ENCODE data around the gene GPC2. TPM values are rescaled to one million over a fixed set of nuclear protein-coding genes. Genes with fewer than 3 reads are reported as not detected.

The GPC2 gene
- total RNA-seq, 1 experiment from 2014 or later: 45.2 TPM

GRCh38 chr7:100126931-100127865, 50.0 kb downstream of the GPC2 start, which contains the start of gene MBLAC1:
TSS of gene MBLAC1 (plus strand) at chr7:100126967. CDS start at chr7:100127396, 429 bp downstream.
- no peaks in the 10 kb centered on the region for H3K9me3 Mint-ChIP-seq
- WGBS (ENCODE audit: extremely low coverage, insufficient read length, low lambda C conversion rate): no CpG with 5 or more reads among the region's 85 CpGs
- peaks cover 6 to 15% of the 10 kb centered on the region in 2 experiments for H3K4me1 Mint-ChIP-seq
- Histone ChIP-seq H3K23ac (ENCODE audit: insufficient read length, low read depth, low read length) (no peak within 1 kb of the TSS), H3K56ac (ENCODE audit: insufficient read length, low read depth, low read length) (peak within 1 kb of the TSS; percentile 55), H3K4me2 (ENCODE audit: insufficient read depth, insufficient read length, low read length) (peak within 1 kb of the TSS; percentile 92), H3K79me2 (ENCODE audit: insufficient read depth, low read length) (no peaks in the 10 kb centered on the region), H3T11ph (ENCODE audit: low read length) (no peak within 1 kb of the TSS), H3K4ac (ENCODE audit: low read depth, low read length) (no peak within 1 kb of the TSS), H3K9me3 (ENCODE audit: control insufficient read depth, low read depth, low read length) (no peaks in the 10 kb centered on the region), H2BK20ac (ENCODE audit: low read depth, low read length, poor library complexity, severe bottlenecking) (no peak within 1 kb of the TSS), H3K18ac (ENCODE audit: insufficient read length, low read depth, low read length) (peak within 1 kb of the TSS; percentile 96), H3K27ac (ENCODE audit: insufficient read length, low read depth, low read length) (peak within 1 kb of the TSS; percentile 86), H3K14ac (ENCODE audit: insufficient read depth, low read length) (peak within 1 kb of the TSS; percentile 92; the same call in 1 of the 2 replicates), H2BK5ac (ENCODE audit: insufficient read length, low read length) (peak within 1 kb of the TSS; percentile 77), H3K4me1 (ENCODE audit: insufficient read depth, low read length) (no peaks in the 10 kb centered on the region; the same call in 1 of the 2 replicates), H4K20me1 (ENCODE audit: control insufficient read depth, insufficient read depth, insufficient read length) (no peaks in the 10 kb centered on the region), H2BK120ac (ENCODE audit: low read depth, low read length, poor library complexity, severe bottlenecking) (no peak within 1 kb of the TSS), H3K27me3 (ENCODE audit: insufficient read depth, low read length) (no peaks in the 10 kb centered on the region; the same call in 1 of the 2 replicates), H2BK15ac (ENCODE audit: low read depth, low read length) (no peak within 1 kb of the TSS), H4K8ac (replicated peaks; ENCODE audit: insufficient read length, low read depth, low read length) (peak within 1 kb of the TSS; percentile 19), H3K9ac (ENCODE audit: extremely low read depth, insufficient read length, low read length) (peak within 1 kb of the TSS; percentile 95), H3K23me2 (ENCODE audit: insufficient read length, low read depth, low read length, poor library complexity, severe bottlenecking) (peaks cover 15% of the 10 kb centered on the region), H2AFZ (ENCODE audit: low read length) (no peak within 1 kb of the TSS), H2AK5ac (ENCODE audit: insufficient read length, low read length) (no peak within 1 kb of the TSS), H4K91ac (ENCODE audit: insufficient read length, low read depth, low read length) (no peak within 1 kb of the TSS), H3K79me1 (ENCODE audit: insufficient read depth, low read depth, low read length, poor library complexity, severe bottlenecking) (no peaks in the 10 kb centered on the region), H2BK12ac (ENCODE audit: insufficient read length, low read depth, low read length) (no peak within 1 kb of the TSS), H4K5ac (ENCODE audit: insufficient read length, low read depth, low read length) (no peak within 1 kb of the TSS)
- H3K27me3 Mint-ChIP-seq (ENCODE audit: low read depth): peaks cover 24% of the 10 kb centered on the region
- peak within 1 kb of the TSS; percentile 99 to 100 (median 99) for H3K27ac Mint-ChIP-seq
- H3K36me3 Mint-ChIP-seq (ENCODE audit: insufficient read depth in 1 of 3, low read depth in 3 of 3): peaks cover 2 to 14% (median 7%) of the 10 kb centered on the region in 3 experiments; a peak in 4 of 7 replicates
- TF ChIP-seq CTCF (conservative IDR thresholded peaks at IDR 0.05): no peak
- DNase-seq: peak; percentile 86
- peak within 1 kb of the TSS; percentile 98 to 99 for H3K4me3 Mint-ChIP-seq

Data from H9 (cell line).